RWPE2 (cell line): ENCODE measurements around the gene SLC39A11.

Experiments used
- ATAC-seq: fragments of 200-7000 bp; cut with Tn5 transposase; 3 replicates; pipeline ENCODE4 v1.9.1; 2021; ENCODE audit warnings: low read depth
- DNase-seq: peaks from one replicate; pipeline ENCODE4 v3.0.0-alpha.2; 2020; ENCODE audit warnings: low spot score
- H3K27ac ChIP-seq: fragments of 450-650 bp; 2 replicates; pipeline ENCODE4 v1.5.1; 2017; ENCODE audit warnings: mild to moderate bottlenecking; ENCODE audit not compliant: poor library complexity, severe bottlenecking
- H3K27me3 ChIP-seq: fragments of 250-450 bp; sonication (Bioruptor Pico); 2 replicates; pipeline ENCODE4 v1.5.1; 2021; ENCODE audit warnings: mild to moderate bottlenecking, moderate library complexity; ENCODE audit not compliant: insufficient read depth, poor library complexity, severe bottlenecking
- H3K36me3 ChIP-seq: fragments of 250-450 bp; sonication (Bioruptor Pico); 2 replicates; pipeline ENCODE4 v1.5.1; 2020; ENCODE audit warnings: low read depth, mild to moderate bottlenecking, moderate library complexity
- H3K4me1 ChIP-seq: fragments of 250-450 bp; sonication (Bioruptor Pico); 2 replicates; pipeline ENCODE4 v1.5.1; 2021; ENCODE audit warnings: mild to moderate bottlenecking, moderate library complexity; ENCODE audit not compliant: insufficient read depth, poor library complexity, severe bottlenecking
- H3K4me3 ChIP-seq: fragments of 250-450 bp; sonication (Bioruptor Pico); 2 replicates; pipeline ENCODE4 v1.5.1; 2021; ENCODE audit warnings: mild to moderate bottlenecking, moderate library complexity; ENCODE audit not compliant: severe bottlenecking
- H3K9me3 ChIP-seq: fragments of 250-450 bp; sonication (Bioruptor Pico); 2 replicates; pipeline ENCODE4 v1.5.1; 2021; ENCODE audit warnings: mild to moderate bottlenecking, moderate library complexity; ENCODE audit not compliant: severe bottlenecking
- CTCF ChIP-seq: fragments of 450-650 bp; IDR thresholded peaks from one replicate; pipeline ENCODE4 v1.5.1; 2017; ENCODE audit warnings: mild to moderate bottlenecking, moderate library complexity; ENCODE audit not compliant: poor library complexity, severe bottlenecking

SLC39A11 gene

GRCh38 chr17:72657467-72658317 is 434.8 kb downstream of the SLC39A11 start:
- Histone ChIP-seq H3K9me3 (no peaks in the 10 kb centered on the region), H3K4me1 (peaks cover 16% of the 10 kb centered on the region), H3K36me3 (no peaks in the 10 kb centered on the region), H3K27me3 (no peaks in the 10 kb centered on the region), H3K27ac (no peak overlapping the region), H3K4me3 (no peak overlapping the region)
- peak; percentile 30 for TF ChIP-seq CTCF
- DNase-seq (no peak), ATAC-seq (no peak)

- Histone ChIP-seq H3K27ac (no peak overlapping the region), H3K27me3 (no peaks in the 10 kb centered on the region), H3K4me3 (no peak overlapping the region), H3K9me3 (no peaks in the 10 kb centered on the region), H3K36me3 (no peaks in the 10 kb centered on the region), H3K4me1 (peaks cover 7% of the 10 kb centered on the region)
- ATAC-seq (no peak), DNase-seq (no peak)
- no peak for TF ChIP-seq CTCF
Observed at GRCh38 chr17:72656130-72656763, 436.2 kb downstream of the SLC39A11 start.

GRCh38 chr17:72654706-72655105 is 437.8 kb downstream of the SLC39A11 start:
- no peak for DNase-seq
- Histone ChIP-seq H3K27ac (no peak overlapping the region), H3K36me3 (no peaks in the 10 kb centered on the region), H3K4me3 (no peak overlapping the region), H3K27me3 (no peaks in the 10 kb centered on the region), H3K9me3 (no peaks in the 10 kb centered on the region), H3K4me1 (no peaks in the 10 kb centered on the region)
- no peak for TF ChIP-seq CTCF
- ATAC-seq: no peak

- DNase-seq (no peak), ATAC-seq (no peak)
- no peak overlapping the region for H3K4me3 ChIP-seq
- TF ChIP-seq CTCF: no peak
- no peaks in the 10 kb centered on the region for H3K4me1 ChIP-seq
- H3K27me3 ChIP-seq: no peaks in the 10 kb centered on the region
- H3K27ac ChIP-seq: no peak overlapping the region
- H3K36me3 ChIP-seq: no peaks in the 10 kb centered on the region
- H3K9me3 ChIP-seq: no peaks in the 10 kb centered on the region
Observed at GRCh38 chr17:72651988-72652387, 440.5 kb downstream of the SLC39A11 start.

- TF ChIP-seq CTCF: no peak
- no peak for ATAC-seq
- no peak for DNase-seq
- H3K36me3 ChIP-seq: no peaks in the 10 kb centered on the region
- H3K4me1 ChIP-seq: no peaks in the 10 kb centered on the region
- no peak overlapping the region for H3K4me3 ChIP-seq
- no peaks in the 10 kb centered on the region for H3K9me3 ChIP-seq
- no peaks in the 10 kb centered on the region for H3K27me3 ChIP-seq
- H3K27ac ChIP-seq: no peak overlapping the region
Observed at GRCh38 chr17:72648702-72649101, 443.8 kb downstream of the SLC39A11 start.
